Coronary artery (tissue), 2 donors: ENCODE measurements around the gene YY2.
"Not testable (repeated sequence)": the region's sequence is repeated elsewhere in the genome, so short reads cannot be mapped to it uniquely, and the experiment has no call there.

Source experiments
- DNase-seq: peaks from one replicate; pipeline ENCODE4 v3.0.0-alpha.2; 2017; ENCODE audit warnings: low spot score
- H3K27ac ChIP-seq, 2 donors: fragments of 200-600 bp; sonication (generic); one replicate each; pipeline ENCODE4 v1.5.1; 2016 to 2019
- H3K4me3 ChIP-seq: fragments of 200-600 bp; sonication (generic); 2 replicates; pipeline ENCODE4 v1.5.1; 2016; ENCODE audit warnings: mild to moderate bottlenecking, moderate library complexity
- TF ChIP-seq, protein P1 (sequence below): fragments of 200-600 bp; sonication (generic); IDR thresholded peaks from one replicate; pipeline ENCODE4 v1.5.1; 2019; ENCODE audit warnings: antibody characterized with exemption

Gene YY2

DNA sequence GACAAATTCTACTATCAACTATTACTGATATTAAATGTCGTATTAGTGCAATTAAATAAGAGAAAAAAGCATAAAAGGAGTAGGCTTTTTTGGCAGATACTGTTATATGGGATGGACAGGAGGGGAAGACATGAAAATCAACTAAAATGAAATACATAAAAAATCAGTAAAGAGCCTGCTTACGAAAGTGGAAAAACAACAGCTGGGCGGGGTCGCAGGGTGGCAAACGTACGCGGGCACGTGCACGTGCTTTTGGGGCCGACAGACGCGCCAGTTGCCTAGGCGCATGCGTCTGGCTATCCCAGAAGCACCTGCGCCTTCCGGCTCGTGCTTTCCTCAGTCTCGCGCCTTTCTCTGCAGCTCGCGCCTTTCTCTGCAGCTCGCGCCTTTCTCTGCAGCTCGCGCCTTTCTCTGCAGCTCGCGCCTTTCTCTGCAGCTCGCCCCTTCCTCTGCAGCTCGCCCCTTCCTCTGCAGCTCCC lies at the start of gene YY2:
Gene YY2, plus strand, starts transcription at position 51 of the 479 bp plus-strand sequence. CDS start 498 bp downstream, outside the sequence.
- DNase-seq = no peak
- no peak within 1 kb of the TSS for H3K4me3 ChIP-seq
- H3K27ac ChIP-seq = no peak within 1 kb of the TSS
- TF ChIP-seq, protein P1, sequence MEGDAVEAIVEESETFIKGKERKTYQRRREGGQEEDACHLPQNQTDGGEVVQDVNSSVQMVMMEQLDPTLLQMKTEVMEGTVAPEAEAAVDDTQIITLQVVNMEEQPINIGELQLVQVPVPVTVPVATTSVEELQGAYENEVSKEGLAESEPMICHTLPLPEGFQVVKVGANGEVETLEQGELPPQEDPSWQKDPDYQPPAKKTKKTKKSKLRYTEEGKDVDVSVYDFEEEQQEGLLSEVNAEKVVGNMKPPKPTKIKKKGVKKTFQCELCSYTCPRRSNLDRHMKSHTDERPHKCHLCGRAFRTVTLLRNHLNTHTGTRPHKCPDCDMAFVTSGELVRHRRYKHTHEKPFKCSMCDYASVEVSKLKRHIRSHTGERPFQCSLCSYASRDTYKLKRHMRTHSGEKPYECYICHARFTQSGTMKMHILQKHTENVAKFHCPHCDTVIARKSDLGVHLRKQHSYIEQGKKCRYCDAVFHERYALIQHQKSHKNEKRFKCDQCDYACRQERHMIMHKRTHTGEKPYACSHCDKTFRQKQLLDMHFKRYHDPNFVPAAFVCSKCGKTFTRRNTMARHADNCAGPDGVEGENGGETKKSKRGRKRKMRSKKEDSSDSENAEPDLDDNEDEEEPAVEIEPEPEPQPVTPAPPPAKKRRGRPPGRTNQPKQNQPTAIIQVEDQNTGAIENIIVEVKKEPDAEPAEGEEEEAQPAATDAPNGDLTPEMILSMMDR = no peak

DNA sequence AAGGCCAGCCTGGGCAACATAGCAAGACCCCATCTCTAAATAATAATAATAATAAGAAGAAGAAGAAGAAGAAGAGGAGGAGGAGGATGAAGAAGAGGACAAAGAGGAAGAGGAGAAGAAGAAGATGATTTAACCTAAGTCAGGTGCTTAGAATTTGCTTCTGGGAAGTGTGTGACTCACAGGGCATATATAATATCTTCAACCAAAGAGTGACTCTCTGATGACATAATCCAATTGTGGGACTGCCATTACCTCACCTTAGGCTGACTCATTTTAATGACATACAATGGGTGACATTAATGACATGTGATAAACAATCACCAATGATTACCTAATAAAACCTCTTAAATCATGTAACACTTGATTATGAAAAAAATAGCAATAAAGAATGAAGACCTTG lies 49.1 kb upstream of the YY2 start:
- Histone ChIP-seq H3K27ac (no peak overlapping the region), H3K4me3 (no peak overlapping the region)
- TF ChIP-seq, protein P1 = no peak
- no peak for DNase-seq

DNA sequence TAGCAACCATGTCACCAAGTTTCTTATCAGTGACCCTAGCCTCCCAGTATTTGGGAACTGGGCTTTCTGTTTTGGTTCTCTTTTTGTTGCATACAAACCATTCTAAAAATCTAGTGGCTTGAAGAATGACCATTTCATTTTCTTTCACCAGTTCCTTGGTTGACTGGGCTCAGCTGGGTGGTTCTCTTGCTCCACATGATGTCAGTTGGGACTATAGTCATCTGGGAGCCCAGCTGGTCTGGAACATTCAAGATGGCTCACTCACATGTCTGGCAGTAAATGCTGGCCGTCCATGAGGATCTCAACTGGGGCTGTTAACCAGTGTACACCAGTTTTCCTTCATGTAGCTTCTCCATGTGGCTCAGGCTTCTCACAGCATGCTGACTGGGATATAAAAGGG lies 44.0 kb upstream of the YY2 start:
- no peak overlapping the region for H3K4me3 ChIP-seq
- TF ChIP-seq, protein P1 = no peak

DNA sequence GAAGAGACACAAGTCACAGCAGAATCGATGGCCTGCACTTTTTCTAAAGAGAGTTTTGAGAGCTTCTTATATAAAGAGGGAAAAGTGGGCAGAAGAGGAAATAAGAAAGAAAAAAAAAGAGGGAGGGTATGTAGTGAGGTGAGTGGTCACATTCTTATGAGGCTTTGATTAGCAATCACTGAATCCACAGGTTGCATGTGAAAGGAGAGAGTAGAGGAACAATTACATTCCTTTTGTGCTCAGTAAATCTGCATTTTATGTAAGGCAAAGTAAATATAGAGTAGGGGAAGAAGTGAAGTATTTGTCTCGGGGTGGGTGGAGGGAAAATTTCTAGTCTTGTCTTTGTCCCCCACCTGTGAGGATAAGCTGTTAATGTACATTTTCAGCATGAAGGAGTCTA lies 43.2 kb upstream of the YY2 start:
- Histone ChIP-seq H3K4me3 (no peak overlapping the region), H3K27ac (no peak overlapping the region)
- DNase-seq = no peak
- TF ChIP-seq, protein P1 = no peak

More for the DNA sequence above, 44.0 kb upstream of the YY2 start:
- DNase-seq = no peak
- H3K27ac ChIP-seq = no peak overlapping the region

DNA sequence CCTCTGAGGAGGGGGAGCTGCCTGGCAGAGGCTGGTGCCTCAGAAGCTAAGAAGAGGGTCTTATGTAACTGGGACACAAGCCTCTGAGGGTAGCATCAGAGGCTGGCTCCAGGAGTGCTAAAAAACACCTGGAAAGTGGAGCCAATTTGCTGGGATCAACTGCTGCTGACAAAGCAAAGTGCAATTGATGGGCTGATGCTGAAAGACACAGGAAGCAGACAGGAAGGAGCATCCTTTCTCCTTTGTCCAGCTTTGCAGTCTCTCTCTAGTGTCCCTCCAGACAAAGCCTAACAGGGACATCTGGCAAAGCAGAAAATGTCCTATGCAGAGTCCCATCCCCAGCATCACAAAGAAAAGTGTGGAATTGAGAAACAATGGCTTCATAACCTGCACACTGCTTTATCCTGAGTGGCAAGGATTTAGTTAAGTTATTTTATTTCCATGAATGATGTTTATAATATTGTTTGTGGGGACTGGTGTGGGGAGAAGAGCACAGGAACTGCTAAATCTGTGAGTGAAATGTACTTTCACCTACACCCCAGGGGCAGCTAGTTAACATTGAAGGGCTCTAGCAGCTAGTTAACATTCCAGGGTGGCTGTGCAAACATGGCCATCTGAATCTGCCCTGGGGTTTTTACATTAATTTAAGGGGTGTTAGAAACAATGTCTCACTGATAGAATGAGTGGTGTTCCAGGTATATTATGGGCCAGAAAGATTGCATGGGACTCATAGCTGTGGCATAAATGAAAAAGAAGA lies 42.0 kb upstream of the YY2 start:
- TF ChIP-seq, protein P1 = no peak
- no peak for DNase-seq
- no peak overlapping the region for H3K4me3 ChIP-seq
- H3K27ac ChIP-seq = no peak overlapping the region

DNA sequence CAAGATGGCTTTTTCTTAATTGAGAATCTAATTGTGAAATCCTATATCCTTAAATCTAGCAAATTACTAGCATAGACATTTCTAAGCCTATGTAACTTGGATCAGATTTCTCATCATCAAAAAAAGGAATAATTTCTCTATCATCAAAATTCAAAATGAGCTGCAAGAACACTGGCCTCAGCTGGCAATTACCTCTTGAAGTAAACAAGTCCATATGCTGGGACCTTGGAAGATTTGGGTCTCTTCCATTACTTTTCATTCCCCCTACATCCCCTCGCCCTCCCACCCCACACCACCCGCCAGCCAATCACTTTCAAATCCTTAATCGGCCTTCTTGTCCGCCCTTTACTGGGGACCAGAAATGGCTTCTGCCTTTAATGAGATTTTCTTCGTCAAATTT lies 39.7 kb upstream of the YY2 start:
- H3K27ac ChIP-seq = no peak overlapping the region
- TF ChIP-seq, protein P1 = no peak
- no peak for DNase-seq

DNA sequence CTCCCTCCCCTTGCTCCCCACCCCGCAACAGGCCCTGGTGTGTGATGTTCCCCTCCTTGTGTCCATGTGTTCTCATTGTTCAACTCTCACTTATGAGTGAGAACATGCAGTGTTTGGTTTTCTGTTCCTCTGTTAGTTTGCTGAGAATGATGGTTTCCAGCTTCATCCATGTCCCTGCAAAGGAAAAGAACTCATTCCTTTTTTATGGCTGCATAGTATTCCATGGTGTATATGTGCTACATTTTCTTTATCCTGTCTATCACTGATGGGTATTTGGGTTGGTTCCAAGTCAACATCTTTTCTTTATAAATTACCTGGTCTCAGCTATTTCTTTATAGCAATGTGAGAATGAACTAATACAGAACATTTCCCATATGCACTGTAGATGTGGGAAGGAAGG lies 35.6 kb upstream of the YY2 start:
- not testable (repeated sequence) for H3K27ac ChIP-seq, H3K4me3 ChIP-seq, DNase-seq

More for the DNA sequence above, 39.7 kb upstream of the YY2 start:
- no peak overlapping the region for H3K4me3 ChIP-seq
